HepG2 (cell line): ENCODE data around the gene PCARE. TPM values are rescaled to one million over a fixed set of nuclear protein-coding genes. Genes with fewer than 3 reads are reported as not detected.

Experiments used
- ATAC-seq: fragments of 200-7000 bp; cut with Tn5 transposase; 3 replicates; pipeline ENCODE4 v1.9.1; 2020; ENCODE audit warnings: mild to moderate bottlenecking, moderate library complexity
- BruUV-seq: library from RNA; stranded (reverse); fragments of 400-500 nt; replicated peaks from 2 replicates; lab custom pipeline; 2021; lab: Mats Ljungman, UMichigan
- CTCF ChIA-PET: fragments of 300-600 bp; formaldehyde crosslinking; extraction: SDS; loops from one replicate; lab custom pipeline; 2021; ENCODE audit warnings: low total read pairs, inconsistent platforms, low intra/inter-chr PET ratio; lab: Yijun Ruan, JAX
- POLR2A ChIA-PET: fragments of 350-600 bp; sonication (Branson Sonifier 250); formaldehyde crosslinking; loops from one replicate; lab custom pipeline; 2020; ENCODE audit warnings: antibody characterized with exemption, inconsistent platforms; lab: Yijun Ruan, JAX
- DNase-seq: peaks from one replicate; pipeline ENCODE4 v3.0.0-alpha.2; 2015; ENCODE audit warnings: low spot score
- FAIRE-seq: peaks from 3 replicates; lab custom pipeline; 2011; peaks lifted over from hg19 to GRCh38; lab: Jason Lieb, UNC
- H2AFZ ChIP-seq: one replicate; pipeline ENCODE4 v1.6.1; 2011; ENCODE audit warnings: low read length, inconsistent platforms
- H3K27ac ChIP-seq: fragments of 300-600 bp; 3 replicates; pipeline ENCODE4 v1.8.0; 2011; ENCODE audit warnings: mixed run types, mild to moderate bottlenecking, mixed read lengths, low read length, inconsistent platforms; ENCODE audit not compliant: insufficient read depth; ENCODE audit errors: extremely low read length
- H3K27me3 ChIP-seq, 2 experiments: fragments of 200-600 bp in 1 of 2; 2 replicates in 1 of 2; 3 replicates in 1 of 2; pipeline versions ENCODE4 v1.6.0 to v1.8.0; 2011; ENCODE audit warnings: low read length in 2 of 2, mild to moderate bottlenecking in 2 of 2, moderate library complexity in 2 of 2, inconsistent platforms in 1 of 2; ENCODE audit not compliant: insufficient read depth in 2 of 2, control insufficient read depth in 1 of 2
- H3K36me3 ChIP-seq, 2 experiments: fragments of 200-600 bp in 1 of 2; replicated peaks in 1 of 2; 2 replicates in 1 of 2; 3 replicates in 1 of 2; pipeline versions ENCODE4 v1.5.1 to v1.8.0; 2011; ENCODE audit warnings: low read length in 2 of 2, inconsistent platforms in 1 of 2; ENCODE audit not compliant: insufficient read depth in 2 of 2, control insufficient read depth in 1 of 2
- H3K4me1 ChIP-seq: 2 replicates; pipeline ENCODE4 v1.5.1; 2012; ENCODE audit warnings: low read length, inconsistent platforms; ENCODE audit not compliant: insufficient read depth
- H3K4me2 ChIP-seq: 2 replicates; pipeline ENCODE4 v1.6.0; 2011; ENCODE audit warnings: low read depth, low read length, inconsistent platforms
- H3K4me3 ChIP-seq, 3 experiments: fragments of 200-600 bp in 1 of 3; sonication (generic), shearing (Covaris generic) in 1 of 3; replicated peaks in 1 of 3; 2 replicates each; pipeline ENCODE4 v1.5.1; 2011 to 2016; ENCODE audit warnings: low read length in 3 of 3, inconsistent platforms in 2 of 3, low read depth in 2 of 3, mild to moderate bottlenecking in 2 of 3, control low read depth in 1 of 3, mixed read lengths in 1 of 3; ENCODE audit not compliant: insufficient read depth in 1 of 3
- H3K79me2 ChIP-seq: one replicate; pipeline ENCODE4 v1.6.1; 2011; ENCODE audit warnings: low read length, inconsistent platforms; ENCODE audit not compliant: insufficient read depth
- H3K9ac ChIP-seq: 2 replicates; pipeline ENCODE4 v1.6.0; 2011; ENCODE audit warnings: mild to moderate bottlenecking, low read depth, low read length, inconsistent platforms; ENCODE audit not compliant: insufficient read depth
- H3K9me3 ChIP-seq: 2 replicates; pipeline ENCODE4 v1.5.1; 2012; ENCODE audit warnings: mild to moderate bottlenecking, low read length
- H4K20me1 ChIP-seq: 2 replicates; pipeline ENCODE4 v1.6.0; 2011; ENCODE audit warnings: inconsistent platforms, mild to moderate bottlenecking, low read length, moderate library complexity; ENCODE audit not compliant: insufficient read depth
- ESRRA ChIP-seq: sonication (generic); formaldehyde crosslinking; IDR thresholded peaks from 2 replicates; pipeline ENCODE4 v1.5.1; 2020; ENCODE audit warnings: mild to moderate bottlenecking, low read depth, missing genetic modification reagents
- FUBP1 ChIP-seq: sonication (generic); formaldehyde crosslinking; IDR thresholded peaks from 2 replicates; pipeline ENCODE4 v1.5.1; 2020; ENCODE audit warnings: missing genetic modification reagents, mild to moderate bottlenecking, borderline replicate concordance
- KMT2B ChIP-seq: IDR thresholded peaks from 2 replicates; pipeline ENCODE4 v1.6.1; 2016; ENCODE audit warnings: missing genetic modification reagents, missing compliant biosample characterization
- PRMT3 ChIP-seq: sonication (generic); formaldehyde crosslinking; IDR thresholded peaks from 2 replicates; pipeline ENCODE4 v1.8.1; 2022; ENCODE audit warnings: low read depth, mild to moderate bottlenecking, moderate library complexity, missing genetic modification reagents, borderline replicate concordance
- PTBP1 ChIP-seq: fragments of 200-400 bp; formaldehyde crosslinking; IDR thresholded peaks from 2 replicates; pipeline ENCODE4 v1.6.1; 2018; ENCODE audit warnings: low read length, low read depth; ENCODE audit not compliant: poor library complexity, severe bottlenecking
- TARDBP ChIP-seq: sonication (generic); formaldehyde crosslinking; IDR thresholded peaks from 2 replicates; pipeline ENCODE4 v1.8.0; 2022; ENCODE audit warnings: mild to moderate bottlenecking, missing genetic modification reagents
- ZNF180 ChIP-seq: sonication (generic); formaldehyde crosslinking; IDR thresholded peaks from 2 replicates; pipeline ENCODE4 v1.4.0; 2020; ENCODE audit warnings: low read depth, missing genetic modification reagents, borderline replicate concordance
- ZNF260 ChIP-seq: sonication (generic); formaldehyde crosslinking; IDR thresholded peaks from 2 replicates; pipeline ENCODE4 v1.4.0; 2020; ENCODE audit warnings: missing genetic modification reagents, low read depth, mild to moderate bottlenecking, borderline replicate concordance
- ZNF674 ChIP-seq: sonication (generic); formaldehyde crosslinking; IDR thresholded peaks from 2 replicates; pipeline ENCODE4 v1.5.0; 2020; ENCODE audit warnings: low read depth, mild to moderate bottlenecking, missing genetic modification reagents
- WGBS: methylation state at CpG from one replicate; pipeline ENCODE4 v1.1.6; 2017; ENCODE audit warnings: low lambda C conversion rate; 5-methylcytosine and 5-hydroxymethylcytosine counted together
- in situ Hi-C: cut with HindIII; loops from 2 replicates; pipeline ENCODE4 v1.10.0; 2017; ENCODE audit warnings: low pct_unique_long_range_greater_than_20kb; ENCODE audit not compliant: extremely low pct_ligation_motif_present
- intact Hi-C: fragments of 100-400 bp; cut with micrococcal nuclease; formaldehyde crosslinking; loops from one replicate; pipeline ENCODE4 v1.10.0; 2022; ENCODE audit not compliant: unreplicated experiment
- polyA plus RNA-seq, 8 experiments: library from polyadenylated mRNA; depleted of rRNA in 3 of 8; stranded (reverse) in 7 of 8; unstranded in 1 of 8; fragments of >200 nt; fragmentation: Illumina TruSeq in 4 of 8; extraction: Trizol in 4 of 8; gene quantifications; 2 replicates each; pipeline versions ENCODE4 v1.2.1 to v1.2.3, GENCODE V29; 2011 to 2016; ENCODE audit warnings: low read depth in 4 of 8, missing spikeins in 1 of 8, mixed read lengths in 1 of 8; ENCODE audit not compliant: insufficient read depth in 1 of 8
- total RNA-seq, 5 experiments: library from RNA; depleted of rRNA; stranded (reverse); fragments of >200 nt; fragmentation: Illumina TruSeq; extraction: Trizol; gene quantifications; 2 replicates each; pipeline ENCODE4 v1.2.3, GENCODE V29; 2016; ENCODE audit warnings: low read depth in 1 of 5
- TF ChIP-seq, protein P1 (sequence below): sonication (generic); formaldehyde crosslinking; IDR thresholded peaks from 2 replicates; pipeline ENCODE4 v1.4.0; 2020; ENCODE audit warnings: mild to moderate bottlenecking, missing genetic modification reagents

Gene PCARE
- total and polyA plus RNA-seq, 2 of the 13 experiments (the other 11 are each of a cell fraction or from before 2014, with no cell fraction given) = not detected

DNA sequence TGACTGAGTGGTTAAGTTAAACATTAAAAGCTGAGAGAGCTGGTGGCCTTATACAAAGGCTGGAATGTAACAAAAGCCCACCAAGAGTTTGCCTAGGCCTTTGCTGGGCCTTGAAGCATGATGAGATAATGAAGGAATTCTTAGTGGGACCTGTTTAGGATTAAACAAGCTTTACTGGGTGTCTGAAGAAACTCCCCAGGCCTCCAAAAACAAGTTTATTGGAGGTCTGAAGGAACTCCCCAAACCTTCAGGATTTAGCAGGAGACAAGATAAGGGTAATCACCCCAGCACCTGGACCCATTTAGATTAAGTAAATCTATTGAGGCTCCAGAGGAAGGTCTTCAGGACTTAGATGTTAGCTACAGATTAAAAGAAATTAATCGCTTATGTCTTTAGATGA is 18.7 kb downstream of the PCARE start (continued):
- TF ChIP-seq FUBP1 (CRISPR knock-in tag) = no peak
- no peak for TF ChIP-seq PTBP1
- TF ChIP-seq ZNF180 = no peak

- Histone ChIP-seq H4K20me1 (no peaks in the 10 kb centered on the region), H3K4me3 (no peak overlapping the region), H3K36me3 (no peaks in the 10 kb centered on the region), H3K79me2 (no peaks in the 10 kb centered on the region), H3K27me3 (peaks cover 5 to 60% of the 10 kb centered on the region in 2 experiments; a peak in 3 of 5 replicates), H3K9me3 (no peaks in the 10 kb centered on the region), H3K4me1 (no peaks in the 10 kb centered on the region), H3K9ac (no peak overlapping the region), H3K27ac (no peak overlapping the region), H2AFZ (no peak overlapping the region), H3K4me2 (no peak overlapping the region)
- intact Hi-C loops (loop anchor here (2.0 kb wide), 1 partner anchor 142 kb away; no protein-coding TSS in a partner anchor), in situ Hi-C loops (no loop called here)
- WGBS = 19% methylated on average over 7 of the region's 7 CpGs
- no peak for TF ChIP-seq ZNF674
- TF ChIP-seq KMT2B (CRISPR knock-in tag) = no peak
- TF ChIP-seq ESRRA (CRISPR knock-in tag) = no peak
- TF ChIP-seq, protein P1, sequence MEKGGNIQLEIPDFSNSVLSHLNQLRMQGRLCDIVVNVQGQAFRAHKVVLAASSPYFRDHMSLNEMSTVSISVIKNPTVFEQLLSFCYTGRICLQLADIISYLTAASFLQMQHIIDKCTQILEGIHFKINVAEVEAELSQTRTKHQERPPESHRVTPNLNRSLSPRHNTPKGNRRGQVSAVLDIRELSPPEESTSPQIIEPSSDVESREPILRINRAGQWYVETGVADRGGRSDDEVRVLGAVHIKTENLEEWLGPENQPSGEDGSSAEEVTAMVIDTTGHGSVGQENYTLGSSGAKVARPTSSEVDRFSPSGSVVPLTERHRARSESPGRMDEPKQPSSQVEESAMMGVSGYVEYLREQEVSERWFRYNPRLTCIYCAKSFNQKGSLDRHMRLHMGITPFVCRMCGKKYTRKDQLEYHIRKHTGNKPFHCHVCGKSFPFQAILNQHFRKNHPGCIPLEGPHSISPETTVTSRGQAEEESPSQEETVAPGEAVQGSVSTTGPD (CRISPR knock-in tag) = no peak
- TF ChIP-seq PRMT3 (CRISPR knock-in tag) = no peak
- TF ChIP-seq ZNF260 = no peak
- no peak for TF ChIP-seq TARDBP (CRISPR knock-in tag)
- CTCF ChIA-PET = no interaction called here
- FAIRE-seq (no peak), DNase-seq (no peak), ATAC-seq (no peak)
- POLR2A ChIA-PET = no interaction called here
- BruUV-seq = no TSS peak
Measured at GRCh38 chr2:29054430-29054829, 19.9 kb downstream of the PCARE start.
